Cardiac muscle cell (in vitro differentiated cells and primary cell): ENCODE data around the gene TGM5. TPM values are rescaled to one million over a fixed set of nuclear protein-coding genes. Genes with fewer than 3 reads are reported as not detected.
"Not testable (repeated sequence)": the region's sequence is repeated elsewhere in the genome, so short reads cannot be mapped to it uniquely, and the experiment has no call there.

Experiments
- DNase-seq, 2 donors: peaks; one replicate each; pipeline versions ENCODE4 v3.0.0 to v3.0.0-alpha.2; 2010 to 2017; ENCODE audit warnings: low read depth in 1 of 2, low spot score in 1 of 2
- H3K27ac ChIP-seq: fragments of 200-600 bp; sonication (generic); 2 replicates; pipeline ENCODE4 v1.5.1; 2016
- H3K27me3 ChIP-seq: fragments of 200-600 bp; sonication (generic); 2 replicates; pipeline ENCODE4 v1.6.0; 2016; ENCODE audit warnings: control low read depth
- H3K36me3 ChIP-seq: fragments of 200-600 bp; sonication (generic); 2 replicates; pipeline ENCODE4 v1.5.1; 2016; ENCODE audit warnings: control low read depth
- H3K4me1 ChIP-seq: fragments of 200-600 bp; sonication (generic); 2 replicates; pipeline ENCODE4 v1.8.1; 2017; ENCODE audit warnings: low read depth, mild to moderate bottlenecking, mixed run types
- H3K4me3 ChIP-seq: fragments of 200-600 bp; sonication (generic); 2 replicates; pipeline ENCODE4 v1.5.1; 2016; ENCODE audit warnings: mild to moderate bottlenecking
- H3K9me3 ChIP-seq: fragments of 200-600 bp; sonication (generic); 2 replicates; pipeline ENCODE4 v1.5.1; 2017; ENCODE audit warnings: low read depth, mild to moderate bottlenecking, control low read depth
- CTCF ChIP-seq: IDR thresholded peaks from 2 replicates; pipeline ENCODE4 v1.5.1; 2012; ENCODE audit warnings: low read depth, mild to moderate bottlenecking, low read length
- polyA plus RNA-seq: library from polyadenylated mRNA; unstranded; fragments of >200 nt; fragmentation: Nextera tagmentation; extraction: Ambion mirVana; gene quantifications from 2 replicates; pipeline ENCODE4 v1.2.1, GENCODE V29; 2016
- total RNA-seq: library from RNA; depleted of rRNA; stranded (reverse); fragments of >200 nt; gene quantifications from 2 replicates; pipeline ENCODE4 v1.2.3, GENCODE V29; 2016

TGM5 gene
- total and polyA plus RNA-seq, 2 experiments from 2014 or later: not detected

GRCh38 chr15:43198992-43199391 lies 67.7 kb downstream of the TGM5 start:
- TF ChIP-seq CTCF: no peak
- no peaks in the 10 kb centered on the region for H3K27me3 ChIP-seq
- no peak overlapping the region for H3K27ac ChIP-seq
- peaks cover 10% of the 10 kb centered on the region for H3K36me3 ChIP-seq
- no peaks in the 10 kb centered on the region for H3K4me1 ChIP-seq
- DNase-seq: no peak
- H3K4me3 ChIP-seq: no peak overlapping the region
- no peaks in the 10 kb centered on the region for H3K9me3 ChIP-seq

GRCh38 chr15:43198556-43198955 lies 68.2 kb downstream of the TGM5 start:
- H3K4me3 ChIP-seq, H3K9me3 ChIP-seq, H3K27me3 ChIP-seq, H3K27ac ChIP-seq, H3K4me1 ChIP-seq, DNase-seq: not testable (repeated sequence)
- peaks cover 11% of the 10 kb centered on the region for H3K36me3 ChIP-seq

- peaks cover 15% of the 10 kb centered on the region for H3K36me3 ChIP-seq
- not testable (repeated sequence) for H3K9me3 ChIP-seq, H3K27ac ChIP-seq, H3K4me1 ChIP-seq, H3K27me3 ChIP-seq, DNase-seq, H3K4me3 ChIP-seq
These were observed 69.0 kb downstream of the TGM5 start for GRCh38 chr15:43197773-43198172.

GRCh38 chr15:43196760-43197548 lies 69.8 kb downstream of the TGM5 start:
- no peak for TF ChIP-seq CTCF
- Histone ChIP-seq H3K4me3 (no peak overlapping the region), H3K36me3 (peaks cover 24% of the 10 kb centered on the region), H3K27me3 (no peaks in the 10 kb centered on the region), H3K4me1 (no peaks in the 10 kb centered on the region), H3K9me3 (no peaks in the 10 kb centered on the region), H3K27ac (no peak overlapping the region)
- no peak for DNase-seq

- Histone ChIP-seq H3K9me3 (no peaks in the 10 kb centered on the region), H3K4me1 (no peaks in the 10 kb centered on the region), H3K27ac (no peak overlapping the region), H3K36me3 (peaks cover 42% of the 10 kb centered on the region), H3K4me3 (no peak overlapping the region), H3K27me3 (no peaks in the 10 kb centered on the region)
- TF ChIP-seq CTCF: no peak
- no peak for DNase-seq
These were observed 71.9 kb downstream of the TGM5 start for GRCh38 chr15:43194795-43195194.

GRCh38 chr15:43193710-43194109 lies 73.0 kb downstream of the TGM5 start:
- no peak for TF ChIP-seq CTCF
- peaks cover 42% of the 10 kb centered on the region for H3K36me3 ChIP-seq

More at GRCh38 chr15:43193710-43194109, 73.0 kb downstream of the TGM5 start:
- Histone ChIP-seq H3K4me1 (no peaks in the 10 kb centered on the region), H3K4me3 (no peak overlapping the region), H3K27me3 (no peaks in the 10 kb centered on the region), H3K9me3 (no peaks in the 10 kb centered on the region), H3K27ac (no peak overlapping the region)
- DNase-seq: no peak
